Heart left ventricle (tissue), 13 donors: Measurements from ENCODE around the gene USP4.

Experiments used
- CTCF ChIP-seq, 12 donors: fragments of 200-600 bp; sonication (generic) in 4 of 12; IDR thresholded peaks; one replicate each; pipeline versions ENCODE4 v1.5.0 to v1.8.0; 2018 to 2022; ENCODE audit warnings: antibody characterized with exemption in 12 of 12, mild to moderate bottlenecking in 5 of 12
- POLR2A ChIP-seq, 2 donors: fragments of 450-650 bp; IDR thresholded peaks; one replicate each; pipeline ENCODE4 v1.6.1; 2017; ENCODE audit warnings: antibody characterized with exemption in 2 of 2, mild to moderate bottlenecking in 2 of 2, moderate library complexity in 2 of 2
- donor health status: ischemic (EF 13 %, LVEDD 7.1; RV severe dilation, severe dysfunction).
- donor health status: DM: no; HTN: yes; CAD: no.
- donor health status: DM: no; HTN: no; CAD: no.
- donor health status: ischemic (EF 25% LVEDD 6.9; RV normal size, moderate dysfunction).
- donor health status: ischemic (EF 25% LVEDD 5.7; RV mildly dilated, moderate dysfunction).
- donor health status: ischemic (EF 35%, LVEDD 5.7; RV mildly dilated, moderate dysfunction).
- donor health status: nonischemic (EF 11% LVEDD 7.7; RV severe dilation, severe dysfunction).
- donor health status: DM: yes; HTN: yes; CAD: no.
- donor health status: PGD.
- donor health status: ischemic (EF 29% LVEDD 5.4; RV normal size, mild dysfunction).
- donor health status: nonischemic (EF 23%, LVEDD 6.1; RV moderate dilation, normal function).

GRCh38 chr3:49370585-49371290 is 30.9 kb upstream of the USP4 start:
- TF ChIP-seq CTCF (IDR thresholded peaks at IDR 0.05): no peak
- TF ChIP-seq POLR2A (IDR thresholded peaks at IDR 0.05): no peak
